Liver (tissue), 9 donors: ENCODE data around the gene MCMBP. TPM values are rescaled to one million over a fixed set of nuclear protein-coding genes. Genes with fewer than 3 reads are reported as not detected.

ENCODE experiments used
- DNase-seq: peaks from one replicate; pipeline ENCODE4 v3.0.0-alpha.2; 2017; ENCODE audit warnings: low spot score
- H3K27ac ChIP-seq, 2 donors: one replicate each; pipeline ENCODE4 v1.7.0; 2013; ENCODE audit warnings: inconsistent platforms in 2 of 2, low read length in 2 of 2, control low read depth in 1 of 2, low read depth in 1 of 2, mild to moderate bottlenecking in 1 of 2
- H3K27me3 ChIP-seq, 4 donors: one replicate each; pipeline versions ENCODE4 v1.6.1 to v1.7.0; 2013; ENCODE audit warnings: low read length in 3 of 4, inconsistent platforms in 1 of 4, mild to moderate bottlenecking in 1 of 4, moderate library complexity in 1 of 4; ENCODE audit not compliant: control insufficient read depth in 4 of 4, insufficient read depth in 4 of 4
- H3K36me3 ChIP-seq, 4 donors: one replicate each; pipeline versions ENCODE4 v1.6.1 to v1.7.0; 2013; ENCODE audit warnings: low read length in 3 of 4, mild to moderate bottlenecking in 3 of 4, low read depth in 1 of 4, moderate library complexity in 1 of 4; ENCODE audit not compliant: control insufficient read depth in 4 of 4, insufficient read depth in 3 of 4
- H3K4me1 ChIP-seq, 4 donors: one replicate each; pipeline versions ENCODE4 v1.6.1 to v1.7.0; 2013; ENCODE audit warnings: low read length in 3 of 4, mild to moderate bottlenecking in 3 of 4, moderate library complexity in 1 of 4; ENCODE audit not compliant: control insufficient read depth in 4 of 4, insufficient read depth in 4 of 4
- H3K4me3 ChIP-seq, 3 donors: one replicate each; pipeline versions ENCODE4 v1.6.1 to v1.7.0; 2013; ENCODE audit warnings: low read length in 3 of 3, control low read depth in 1 of 3, low read depth in 1 of 3, mild to moderate bottlenecking in 1 of 3
- H3K9ac ChIP-seq, 2 donors: one replicate each; pipeline ENCODE4 v1.7.0; 2013; ENCODE audit warnings: low read length in 2 of 2, mild to moderate bottlenecking in 2 of 2, moderate library complexity in 2 of 2, control low read depth in 1 of 2, low read depth in 1 of 2
- H3K9me3 ChIP-seq, 4 donors: one replicate each; pipeline versions ENCODE4 v1.6.1 to v1.7.0; 2013; ENCODE audit warnings: low read length in 3 of 4; ENCODE audit not compliant: control insufficient read depth in 4 of 4
- CTCF ChIP-seq: fragments of 150-350 bp; IDR thresholded peaks from 2 replicates; pipeline ENCODE4 v1.5.1; 2017; ENCODE audit warnings: improper control_type of control experiment, low read depth, low read length; ENCODE audit not compliant: missing input control
- FOXA1 ChIP-seq: IDR thresholded peaks from 2 replicates; pipeline ENCODE4 v1.6.1; 2016; ENCODE audit warnings: antibody characterized with exemption
- GABPA ChIP-seq, 2 donors: IDR thresholded peaks in 1 of 2; conservative IDR thresholded peaks in 1 of 2; 2 replicates each; pipeline ENCODE4 v1.6.1; 2016; ENCODE audit warnings: antibody characterized with exemption in 2 of 2, mild to moderate bottlenecking in 1 of 2, moderate library complexity in 1 of 2
- HNF4A ChIP-seq, 2 donors: conservative IDR thresholded peaks; 2 replicates each; pipeline ENCODE4 v1.6.1; 2016; ENCODE audit warnings: antibody characterized with exemption in 2 of 2, mild to moderate bottlenecking in 2 of 2
- HNF4G ChIP-seq: IDR thresholded peaks from 2 replicates; pipeline ENCODE4 v1.6.1; 2016; ENCODE audit warnings: antibody characterized with exemption
- MAX ChIP-seq: IDR thresholded peaks from 2 replicates; pipeline ENCODE4 v1.6.1; 2016; ENCODE audit warnings: antibody characterized with exemption
- NR2F2 ChIP-seq: IDR thresholded peaks from 2 replicates; pipeline ENCODE4 v1.6.1; 2016; ENCODE audit warnings: antibody characterized with exemption
- RAD21 ChIP-seq, 2 donors: IDR thresholded peaks; 2 replicates each; pipeline ENCODE4 v1.6.1; 2016; ENCODE audit warnings: antibody characterized with exemption in 2 of 2, mild to moderate bottlenecking in 2 of 2
- REST ChIP-seq: IDR thresholded peaks from 2 replicates; pipeline ENCODE4 v1.6.1; 2016; ENCODE audit warnings: antibody characterized with exemption, mild to moderate bottlenecking
- RXRA ChIP-seq, 2 donors: IDR thresholded peaks; 2 replicates each; pipeline ENCODE4 v1.6.1; 2017 to 2018; ENCODE audit warnings: antibody characterized with exemption in 2 of 2, mild to moderate bottlenecking in 1 of 2
- SP1 ChIP-seq: IDR thresholded peaks from 2 replicates; pipeline ENCODE4 v1.6.1; 2018; ENCODE audit warnings: antibody characterized with exemption, mild to moderate bottlenecking
- TAF1 ChIP-seq: conservative IDR thresholded peaks from 2 replicates; pipeline ENCODE4 v1.6.1; 2016; ENCODE audit warnings: antibody characterized with exemption, mild to moderate bottlenecking
- YY1 ChIP-seq: IDR thresholded peaks from 2 replicates; pipeline ENCODE4 v1.6.1; 2016; ENCODE audit warnings: antibody characterized with exemption, mild to moderate bottlenecking
- ZBTB33 ChIP-seq: IDR thresholded peaks from 2 replicates; pipeline ENCODE4 v1.6.1; 2016; ENCODE audit warnings: antibody characterized with exemption
- WGBS: extraction: QIAGEN DNeasy Blood & Tissue Kit; methylation state at CpG from one replicate; pipeline ENCODE4 v1.1.7; 2013; 5-methylcytosine and 5-hydroxymethylcytosine counted together
- polyA plus RNA-seq, 2 donors: library from polyadenylated mRNA; stranded (reverse) in 1 of 2; unstranded in 1 of 2; fragments of 200-250 nt in 1 of 2; fragments of >200 nt in 1 of 2; fragmentation: Nextera tagmentation in 1 of 2; extraction: Ambion mirVana in 1 of 2; gene quantifications; one replicate each; pipeline versions ENCODE4 v1.2.1 to v1.2.3, GENCODE V29; 2013 to 2015
- total RNA-seq, 2 donors: library from RNA; depleted of rRNA; stranded (reverse); fragments of >200 nt; gene quantifications; one replicate each; pipeline ENCODE4 v1.2.3, GENCODE V29; 2014
- donor health status: healthy.
- donor health status: healthy.
- donor health status: healthy.
- donor health status: healthy.
- donor health status: healthy.

MCMBP gene
- total and polyA plus RNA-seq, 4 donors: 6.1 to 23.2 (median 17.3) TPM

GRCh38 chr10:119896061-119896655 is 23.5 kb upstream of the MCMBP start:
- peaks cover 11 to 43% (median 36%) of the 10 kb centered on the region in 4 donors for H3K4me1 ChIP-seq
- DNase-seq: no peak
- peak overlapping the region in 1 of 2 donors; percentile 20 for H3K9ac ChIP-seq
- peaks cover 0 to 14% (median 6%) of the 10 kb centered on the region in 4 donors for H3K36me3 ChIP-seq
- no peak overlapping the region for H3K4me3 ChIP-seq
- peak overlapping the region; percentile 38 to 65 for H3K27ac ChIP-seq
- TF ChIP-seq YY1 (peak; percentile 32), SP1 (no peak)
- 19% methylated on average over 4 of the region's 4 CpGs for WGBS
- no peaks in the 10 kb centered on the region for H3K9me3 ChIP-seq
- H3K27me3 ChIP-seq: no peaks in the 10 kb centered on the region

GRCh38 chr10:119893845-119894427 is 21.3 kb upstream of the MCMBP start:
- TF ChIP-seq FOXA1 (no peak), CTCF (no peak), SP1 (no peak), ZBTB33 (no peak), REST (no peak), YY1 (no peak)
- H3K9me3 ChIP-seq: no peaks in the 10 kb centered on the region
- DNase-seq: no peak
- no peaks in the 10 kb centered on the region for H3K27me3 ChIP-seq
- H3K36me3 ChIP-seq: peaks cover 0 to 11% (median 4%) of the 10 kb centered on the region in 4 donors
- WGBS: 89% methylated on average over 3 of the region's 3 CpGs
- H3K4me3 ChIP-seq: peak overlapping the region in 2 of 3 donors; percentile 0 to 26
- no peak overlapping the region for H3K9ac ChIP-seq
- H3K4me1 ChIP-seq: peaks cover 11 to 43% (median 36%) of the 10 kb centered on the region in 4 donors
- H3K27ac ChIP-seq: no peak overlapping the region

GRCh38 chr10:119893074-119893473 is 20.4 kb upstream of the MCMBP start:
- Histone ChIP-seq H3K9ac (peak overlapping the region; percentile 85), H3K27ac (peak overlapping the region; percentile 63 to 78), H3K4me3 (peak overlapping the region; percentile 68 to 97 (median 88)), H3K27me3 (no peaks in the 10 kb centered on the region), H3K9me3 (no peaks in the 10 kb centered on the region), H3K4me1 (peaks cover 11 to 43% (median 36%) of the 10 kb centered on the region in 4 donors), H3K36me3 (peaks cover 0 to 3% (median 0%) of the 10 kb centered on the region in 4 donors)
- DNase-seq: no peak
- 2% methylated on average over 9 of the region's 9 CpGs for WGBS
- TF ChIP-seq FOXA1 (no peak), TAF1 (no peak), MAX (no peak), RXRA (IDR thresholded peaks at IDR 0.05) (no peak), GABPA (IDR thresholded peaks at IDR 0.05 in 1 of 2, conservative IDR thresholded peaks at IDR 0.05 in 1 of 2) (no peak), NR2F2 (no peak), RAD21 (IDR thresholded peaks at IDR 0.05) (no peak), HNF4A (conservative IDR thresholded peaks at IDR 0.05) (no peak), HNF4G (no peak), CTCF (no peak)
